RWPE2 (cell line): ENCODE data around the gene UBAC1.

Experiments used
- ATAC-seq: fragments of 200-7000 bp; cut with Tn5 transposase; 3 replicates; pipeline ENCODE4 v1.9.1; 2021; ENCODE audit warnings: low read depth
- DNase-seq: peaks from one replicate; pipeline ENCODE4 v3.0.0-alpha.2; 2020; ENCODE audit warnings: low spot score
- H3K27ac ChIP-seq: fragments of 450-650 bp; 2 replicates; pipeline ENCODE4 v1.5.1; 2017; ENCODE audit warnings: mild to moderate bottlenecking; ENCODE audit not compliant: poor library complexity, severe bottlenecking
- H3K27me3 ChIP-seq: fragments of 250-450 bp; sonication (Bioruptor Pico); 2 replicates; pipeline ENCODE4 v1.5.1; 2021; ENCODE audit warnings: mild to moderate bottlenecking, moderate library complexity; ENCODE audit not compliant: insufficient read depth, poor library complexity, severe bottlenecking
- H3K36me3 ChIP-seq: fragments of 250-450 bp; sonication (Bioruptor Pico); 2 replicates; pipeline ENCODE4 v1.5.1; 2020; ENCODE audit warnings: low read depth, mild to moderate bottlenecking, moderate library complexity
- H3K4me1 ChIP-seq: fragments of 250-450 bp; sonication (Bioruptor Pico); 2 replicates; pipeline ENCODE4 v1.5.1; 2021; ENCODE audit warnings: mild to moderate bottlenecking, moderate library complexity; ENCODE audit not compliant: insufficient read depth, poor library complexity, severe bottlenecking
- H3K4me3 ChIP-seq: fragments of 250-450 bp; sonication (Bioruptor Pico); 2 replicates; pipeline ENCODE4 v1.5.1; 2021; ENCODE audit warnings: mild to moderate bottlenecking, moderate library complexity; ENCODE audit not compliant: severe bottlenecking
- H3K9me3 ChIP-seq: fragments of 250-450 bp; sonication (Bioruptor Pico); 2 replicates; pipeline ENCODE4 v1.5.1; 2021; ENCODE audit warnings: mild to moderate bottlenecking, moderate library complexity; ENCODE audit not compliant: severe bottlenecking
- TF ChIP-seq, protein P1 (sequence below): fragments of 450-650 bp; IDR thresholded peaks from one replicate; pipeline ENCODE4 v1.5.1; 2017; ENCODE audit warnings: mild to moderate bottlenecking, moderate library complexity; ENCODE audit not compliant: poor library complexity, severe bottlenecking

The UBAC1 gene

GRCh38 chr9:135928074-135928730 lies 33.0 kb downstream of the UBAC1 start:
- H3K27me3 ChIP-seq, result no peaks in the 10 kb centered on the region
- ATAC-seq (no peak), DNase-seq (no peak)
- no peaks in the 10 kb centered on the region for H3K9me3 ChIP-seq
- peaks cover 11% of the 10 kb centered on the region for H3K4me1 ChIP-seq
- no peak overlapping the region for H3K4me3 ChIP-seq
- peaks cover 10% of the 10 kb centered on the region; the same call in 1 of the 2 replicates for H3K36me3 ChIP-seq
- TF ChIP-seq, protein P1, sequence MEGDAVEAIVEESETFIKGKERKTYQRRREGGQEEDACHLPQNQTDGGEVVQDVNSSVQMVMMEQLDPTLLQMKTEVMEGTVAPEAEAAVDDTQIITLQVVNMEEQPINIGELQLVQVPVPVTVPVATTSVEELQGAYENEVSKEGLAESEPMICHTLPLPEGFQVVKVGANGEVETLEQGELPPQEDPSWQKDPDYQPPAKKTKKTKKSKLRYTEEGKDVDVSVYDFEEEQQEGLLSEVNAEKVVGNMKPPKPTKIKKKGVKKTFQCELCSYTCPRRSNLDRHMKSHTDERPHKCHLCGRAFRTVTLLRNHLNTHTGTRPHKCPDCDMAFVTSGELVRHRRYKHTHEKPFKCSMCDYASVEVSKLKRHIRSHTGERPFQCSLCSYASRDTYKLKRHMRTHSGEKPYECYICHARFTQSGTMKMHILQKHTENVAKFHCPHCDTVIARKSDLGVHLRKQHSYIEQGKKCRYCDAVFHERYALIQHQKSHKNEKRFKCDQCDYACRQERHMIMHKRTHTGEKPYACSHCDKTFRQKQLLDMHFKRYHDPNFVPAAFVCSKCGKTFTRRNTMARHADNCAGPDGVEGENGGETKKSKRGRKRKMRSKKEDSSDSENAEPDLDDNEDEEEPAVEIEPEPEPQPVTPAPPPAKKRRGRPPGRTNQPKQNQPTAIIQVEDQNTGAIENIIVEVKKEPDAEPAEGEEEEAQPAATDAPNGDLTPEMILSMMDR, result no peak
- no peak overlapping the region for H3K27ac ChIP-seq

- Histone ChIP-seq H3K9me3 (no peaks in the 10 kb centered on the region), H3K4me1 (peaks cover 11% of the 10 kb centered on the region), H3K36me3 (peaks cover 2% of the 10 kb centered on the region; the same call in 1 of the 2 replicates), H3K27ac (peak overlapping the region; percentile 4), H3K27me3 (no peaks in the 10 kb centered on the region), H3K4me3 (no peak overlapping the region)
- ATAC-seq (peak; percentile 7; the same call in 1 of the 3 replicates), DNase-seq (no peak)
- TF ChIP-seq, protein P1, result no peak
These were observed 33.8 kb downstream of the UBAC1 start for GRCh38 chr9:135927195-135928013.

DNA sequence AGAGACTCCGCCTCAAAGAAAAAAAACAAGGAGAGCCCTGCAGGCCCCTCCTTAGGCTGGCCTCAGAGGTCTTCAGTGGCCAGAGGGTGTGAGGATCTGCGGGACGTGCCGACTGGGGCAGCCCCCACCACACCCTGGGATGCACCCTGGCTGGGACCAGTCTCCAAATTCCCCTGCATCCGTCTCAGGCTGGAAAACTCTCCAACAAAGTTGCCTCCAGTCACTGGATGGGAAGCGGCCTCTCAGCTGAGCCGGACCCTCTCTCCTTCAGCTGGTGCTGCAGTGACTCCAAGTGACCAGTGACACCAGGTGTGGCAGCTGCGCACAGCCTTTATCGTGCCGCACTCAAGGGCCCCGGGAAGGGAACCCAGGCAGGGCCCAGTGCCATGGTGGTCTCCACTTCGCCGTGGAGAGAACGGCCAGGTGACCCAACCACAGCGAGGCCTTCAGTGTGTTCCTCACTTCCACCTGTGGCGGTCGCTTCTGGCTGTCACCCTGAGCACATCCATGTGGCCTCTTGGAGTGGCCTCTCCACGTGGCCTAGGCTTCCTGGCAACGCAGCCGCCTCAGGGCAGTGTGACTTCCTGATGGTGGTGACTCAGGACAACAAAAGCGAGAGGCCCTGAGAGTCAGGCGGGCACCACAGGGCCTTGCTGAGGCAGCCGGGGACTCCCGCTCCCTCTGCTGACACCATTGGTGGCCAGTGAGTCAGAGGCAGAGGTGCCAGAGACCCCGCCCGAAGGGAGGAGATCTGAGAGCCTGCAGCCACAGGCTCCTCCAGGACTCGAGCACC lies 34.6 kb downstream of the UBAC1 start:
- DNase-seq, result no peak
- peak overlapping the region; percentile 4 for H3K27ac ChIP-seq
- peak; percentile 80 for ATAC-seq

GRCh38 chr9:135925496-135926133 lies 35.6 kb downstream of the UBAC1 start:
- Histone ChIP-seq H3K4me1 (peaks cover 11% of the 10 kb centered on the region), H3K27me3 (no peaks in the 10 kb centered on the region), H3K36me3 (no peaks in the 10 kb centered on the region), H3K9me3 (no peaks in the 10 kb centered on the region), H3K4me3 (no peak overlapping the region), H3K27ac (no peak overlapping the region)
- no peak for ATAC-seq
- DNase-seq, result no peak
- TF ChIP-seq, protein P1, result no peak

More for the DNA sequence above, 34.6 kb downstream of the UBAC1 start:
- Histone ChIP-seq H3K9me3 (no peaks in the 10 kb centered on the region), H3K4me1 (peaks cover 11% of the 10 kb centered on the region), H3K27me3 (no peaks in the 10 kb centered on the region), H3K36me3 (no peaks in the 10 kb centered on the region; the same call in 1 of the 2 replicates), H3K4me3 (no peak overlapping the region)
- TF ChIP-seq, protein P1, result no peak
